ENCODE results near the gene KCNK7. TPM values are rescaled to one million over a fixed set of nuclear protein-coding genes. Genes with fewer than 3 reads are reported as not detected.

The KCNK7 gene
- total RNA-seq, 1 donor from 2014 or later: 0.69 TPM

- Mint-ChIP-seq H3K9me3 (ENCODE audit: unreplicated experiment) (peaks cover 10% of the 10 kb centered on the region), H3K4me1 (ENCODE audit: low read depth, unreplicated experiment) (peaks cover 12% of the 10 kb centered on the region), H3K27ac (ENCODE audit: unreplicated experiment) (peak overlapping the region; percentile 28), H3K27me3 (ENCODE audit: unreplicated experiment) (peaks cover 23% of the 10 kb centered on the region), H3K4me3 (ENCODE audit: unreplicated experiment) (no peak overlapping the region), H3K36me3 (ENCODE audit: unreplicated experiment) (no peaks in the 10 kb centered on the region)
- TF ChIP-seq CTCF (IDR thresholded peaks at IDR 0.05; ENCODE audit: partially characterized antibody, unreplicated experiment): no peak
- DNase-seq: no peak
These were observed 10.0 kb downstream of the KCNK7 start for GRCh38 chr11:65585396-65586246.

- Mint-ChIP-seq H3K4me3 (ENCODE audit: unreplicated experiment) (no peak overlapping the region), H3K27ac (ENCODE audit: unreplicated experiment) (no peak overlapping the region), H3K9me3 (ENCODE audit: unreplicated experiment) (peaks cover 9% of the 10 kb centered on the region), H3K4me1 (ENCODE audit: low read depth, unreplicated experiment) (peaks cover 10% of the 10 kb centered on the region), H3K27me3 (ENCODE audit: unreplicated experiment) (peaks cover 22% of the 10 kb centered on the region), H3K36me3 (ENCODE audit: unreplicated experiment) (no peaks in the 10 kb centered on the region)
- no peak for TF ChIP-seq CTCF (IDR thresholded peaks at IDR 0.05; ENCODE audit: partially characterized antibody, unreplicated experiment)
- DNase-seq: no peak
These were observed 10.9 kb downstream of the KCNK7 start for GRCh38 chr11:65584723-65585171.

- peaks cover 20% of the 10 kb centered on the region for H3K27me3 Mint-ChIP-seq (ENCODE audit: unreplicated experiment)
- peaks cover 10% of the 10 kb centered on the region for H3K9me3 Mint-ChIP-seq (ENCODE audit: unreplicated experiment)
- no peak for DNase-seq
- no peak overlapping the region for H3K27ac Mint-ChIP-seq (ENCODE audit: unreplicated experiment)
- no peak overlapping the region for H3K4me3 Mint-ChIP-seq (ENCODE audit: unreplicated experiment)
- no peak for TF ChIP-seq CTCF (IDR thresholded peaks at IDR 0.05; ENCODE audit: partially characterized antibody, unreplicated experiment)
- H3K4me1 Mint-ChIP-seq (ENCODE audit: low read depth, unreplicated experiment): peaks cover 10% of the 10 kb centered on the region
- H3K36me3 Mint-ChIP-seq (ENCODE audit: unreplicated experiment): no peaks in the 10 kb centered on the region
These were observed 11.5 kb downstream of the KCNK7 start for GRCh38 chr11:65584106-65584505.

GRCh38 chr11:65583589-65583988, 12.0 kb downstream of the KCNK7 start:
- H3K27ac Mint-ChIP-seq (ENCODE audit: unreplicated experiment): no peak overlapping the region
- peaks cover 12% of the 10 kb centered on the region for H3K9me3 Mint-ChIP-seq (ENCODE audit: unreplicated experiment)
- peaks cover 10% of the 10 kb centered on the region for H3K4me1 Mint-ChIP-seq (ENCODE audit: low read depth, unreplicated experiment)
- H3K27me3 Mint-ChIP-seq (ENCODE audit: unreplicated experiment): peaks cover 20% of the 10 kb centered on the region
- H3K36me3 Mint-ChIP-seq (ENCODE audit: unreplicated experiment): no peaks in the 10 kb centered on the region
- TF ChIP-seq CTCF (IDR thresholded peaks at IDR 0.05; ENCODE audit: partially characterized antibody, unreplicated experiment): no peak
- H3K4me3 Mint-ChIP-seq (ENCODE audit: unreplicated experiment): no peak overlapping the region
- DNase-seq: no peak

GRCh38 chr11:65581928-65582327, 13.7 kb downstream of the KCNK7 start:
- peaks cover 28% of the 10 kb centered on the region for H3K27me3 Mint-ChIP-seq (ENCODE audit: unreplicated experiment)
- H3K9me3 Mint-ChIP-seq (ENCODE audit: unreplicated experiment): peaks cover 19% of the 10 kb centered on the region
- DNase-seq: no peak
- TF ChIP-seq CTCF (IDR thresholded peaks at IDR 0.05; ENCODE audit: partially characterized antibody, unreplicated experiment): no peak
- H3K27ac Mint-ChIP-seq (ENCODE audit: unreplicated experiment): no peak overlapping the region
- H3K36me3 Mint-ChIP-seq (ENCODE audit: unreplicated experiment): no peaks in the 10 kb centered on the region
- H3K4me3 Mint-ChIP-seq (ENCODE audit: unreplicated experiment): peak overlapping the region; percentile 50
- H3K4me1 Mint-ChIP-seq (ENCODE audit: low read depth, unreplicated experiment): peaks cover 16% of the 10 kb centered on the region

Measured in glutamatergic neuron (in vitro differentiated cells).